ENCODE data around the gene SPDYE11.
"Not testable (repeated sequence)": the region's sequence is repeated elsewhere in the genome, so short reads cannot be mapped to it uniquely, and the experiment has no call there.

SPDYE11 gene, protein sequence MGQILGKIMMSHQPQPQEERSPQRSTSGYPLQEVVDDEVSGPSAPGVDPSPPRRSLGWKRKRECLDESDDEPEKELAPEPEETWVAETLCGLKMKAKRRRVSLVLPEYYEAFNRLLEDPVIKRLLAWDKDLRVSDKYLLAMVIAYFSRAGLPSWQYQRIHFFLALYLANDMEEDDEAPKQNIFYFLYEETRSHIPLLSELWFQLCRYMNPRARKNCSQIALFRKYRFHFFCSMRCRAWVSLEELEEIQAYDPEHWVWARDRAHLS

GRCh38 chr7:73057811-73058210, at the start of gene SPDYE11:
Gene SPDYE11 (minus strand): TSS chr7:73057911. CDS start chr7:73056111, 1,800 bp downstream.
- not testable (repeated sequence) for DNase-seq (ENCODE audit: low read depth in 2 of 2)

- not testable (repeated sequence) for DNase-seq (ENCODE audit: low read depth in 2 of 2)
Measured at GRCh38 chr7:73085938-73086337, 28.2 kb upstream of the SPDYE11 start, which contains the start of gene SPDYE9. Gene SPDYE9 (minus strand): TSS chr7:73086038. CDS start chr7:73084238, 1,800 bp downstream.

DNA sequence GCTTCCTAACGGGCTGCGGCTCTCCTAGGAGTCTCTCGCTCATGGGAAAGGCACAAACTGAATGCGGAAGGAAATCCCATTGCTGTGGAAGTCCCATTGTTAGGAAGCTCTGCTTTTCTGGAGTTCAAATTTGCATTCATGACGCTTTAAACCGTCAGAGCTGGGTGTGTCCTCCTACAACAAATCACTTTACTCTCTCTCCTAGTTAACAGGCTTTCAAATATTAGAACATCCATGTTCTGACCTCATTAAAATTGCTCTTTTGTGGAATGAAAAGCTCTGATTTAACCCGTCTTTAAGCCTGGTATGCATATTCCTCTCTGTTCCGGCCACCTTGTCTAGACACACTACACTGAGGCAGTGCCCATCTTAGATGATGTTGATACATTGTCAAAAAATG, 28.0 kb downstream of the SPDYE11 start, which contains the start of gene SPDYE8:
Gene SPDYE8, minus strand, starts transcription at position 101 of the 400 bp plus-strand sequence. CDS start 1,800 bp downstream, outside the sequence.
- not testable (repeated sequence) for DNase-seq (ENCODE audit: low read depth in 2 of 2)

DNA sequence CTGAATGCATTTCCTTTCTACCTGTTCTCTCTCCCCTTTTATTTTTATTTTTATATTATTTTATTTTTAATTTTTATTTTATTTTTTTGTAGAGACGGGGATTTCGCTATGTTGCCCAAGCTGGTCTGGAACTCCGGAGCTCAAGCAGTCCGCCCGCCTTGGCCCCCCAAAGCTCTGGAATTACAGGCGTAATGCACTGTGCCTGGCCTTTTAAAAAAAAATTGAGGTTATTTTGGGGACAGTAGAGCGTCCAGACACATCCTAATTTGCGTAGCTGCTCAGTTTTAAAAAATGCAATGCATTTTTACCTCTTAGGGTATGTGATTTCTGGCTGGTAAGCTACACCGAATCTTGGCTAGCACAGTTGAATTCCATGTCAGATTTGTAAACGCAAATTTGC, 51.2 kb downstream of the SPDYE11 start:
- not testable (repeated sequence) for DNase-seq (ENCODE audit: low read depth in 2 of 2)

- DNase-seq (ENCODE audit: low read depth in 2 of 2): peak; percentile 85 to 88
Measured at GRCh38 chr7:73005693-73006447, 51.8 kb downstream of the SPDYE11 start.

- peak in 1 of 2 donors; percentile 32 for DNase-seq (ENCODE audit: low read depth in 2 of 2)
Measured at GRCh38 chr7:73005356-73005692, 52.4 kb downstream of the SPDYE11 start.

- not testable (repeated sequence) for DNase-seq (ENCODE audit: low read depth in 2 of 2)
Measured at GRCh38 chr7:72997887-72998468, 59.7 kb downstream of the SPDYE11 start.

Data from stimulated activated CD8-positive, alpha-beta memory T cell treated with anti-CD3 and anti-CD28 coated beads, Interleukin-15, amount 100 ng/mL, for 4 hours (primary cell).